DMS 273 (cell line): ENCODE results near the gene TAAR6.
"Not testable (repeated sequence)": the region's sequence is repeated elsewhere in the genome, so short reads cannot be mapped to it uniquely, and the experiment has no call there.

ENCODE experiments used
- DNase-seq: peaks from one replicate; lab custom pipeline; 2025; ENCODE audit not compliant: unreplicated experiment; lab: John Stamatoyannopoulos, UW

Gene TAAR6, protein sequence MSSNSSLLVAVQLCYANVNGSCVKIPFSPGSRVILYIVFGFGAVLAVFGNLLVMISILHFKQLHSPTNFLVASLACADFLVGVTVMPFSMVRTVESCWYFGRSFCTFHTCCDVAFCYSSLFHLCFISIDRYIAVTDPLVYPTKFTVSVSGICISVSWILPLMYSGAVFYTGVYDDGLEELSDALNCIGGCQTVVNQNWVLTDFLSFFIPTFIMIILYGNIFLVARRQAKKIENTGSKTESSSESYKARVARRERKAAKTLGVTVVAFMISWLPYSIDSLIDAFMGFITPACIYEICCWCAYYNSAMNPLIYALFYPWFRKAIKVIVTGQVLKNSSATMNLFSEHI

GRCh38 chr6:132570221-132570777 lies at the start of gene TAAR6:
TSS of gene TAAR6 (plus strand) at chr6:132570322. CDS start at chr6:132570322, 0 bp downstream.
- no peak for DNase-seq

DNA sequence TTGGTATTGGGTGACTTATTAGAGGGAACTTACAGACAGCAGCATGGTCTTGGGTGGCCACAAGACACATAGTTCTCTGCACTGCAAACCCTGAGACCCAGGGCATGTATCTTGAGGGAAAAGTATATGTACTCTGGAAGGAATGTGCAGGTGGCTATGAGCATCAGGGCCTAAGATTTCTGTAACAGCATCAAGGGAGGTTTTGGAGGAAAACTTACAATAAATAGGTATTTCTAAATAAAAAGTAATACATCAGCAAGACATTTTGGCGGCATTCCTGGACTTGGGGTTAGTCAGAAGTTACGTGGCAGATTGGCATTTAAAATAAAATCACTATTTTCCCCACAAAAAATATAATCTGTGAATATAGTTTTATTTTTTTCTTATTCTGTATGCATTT lies 49.2 kb upstream of the TAAR6 start:
- DNase-seq: no peak

- DNase-seq: no peak
Observed at GRCh38 chr6:132524646-132525045, 45.5 kb upstream of the TAAR6 start.

- no peak for DNase-seq
Observed at GRCh38 chr6:132525866-132526265, 44.3 kb upstream of the TAAR6 start.

DNA sequence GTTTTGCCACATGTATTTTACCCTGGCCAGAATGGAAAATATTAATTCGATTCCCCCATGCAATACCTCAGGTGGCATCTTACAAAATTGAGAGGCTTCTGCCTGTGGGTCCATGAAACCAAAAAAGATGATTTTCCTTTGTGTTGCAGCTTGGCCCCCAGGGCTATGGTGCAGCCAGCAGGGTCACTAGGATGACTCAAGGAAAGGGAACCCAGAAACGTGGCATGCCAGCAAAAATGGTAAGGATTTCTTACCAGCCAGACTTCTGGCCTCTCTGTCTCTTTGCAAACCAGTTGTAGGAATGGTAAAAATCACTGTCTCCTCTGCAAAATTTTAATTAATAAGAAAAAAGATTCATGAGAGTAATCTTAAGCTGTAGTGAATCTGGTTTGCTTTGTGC lies 43.7 kb upstream of the TAAR6 start:
- no peak for DNase-seq

DNA sequence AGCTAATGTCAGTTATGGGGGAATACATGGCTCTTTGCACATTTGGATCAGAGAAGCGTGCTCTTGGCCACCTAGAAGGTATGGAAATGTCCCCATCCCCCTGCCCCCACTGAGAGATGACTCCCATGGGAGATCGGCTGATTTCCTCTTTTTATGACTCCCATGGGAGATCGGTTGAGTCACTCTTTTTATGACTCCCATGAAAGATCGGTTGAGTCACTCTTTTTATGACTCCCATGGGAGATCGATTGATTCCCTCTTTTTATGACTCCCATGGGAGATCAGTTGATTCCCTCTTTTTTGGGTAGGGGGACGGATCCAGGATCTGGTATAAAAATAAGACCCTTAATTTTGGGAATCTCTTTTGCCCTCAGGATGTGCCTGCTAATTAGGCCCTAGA lies 42.3 kb upstream of the TAAR6 start:
- DNase-seq: peak; percentile 4

GRCh38 chr6:132530293-132530974 lies 39.7 kb upstream of the TAAR6 start:
- peak; percentile 78 for DNase-seq

- DNase-seq: not testable (repeated sequence)
Observed at GRCh38 chr6:132534546-132534945, 35.6 kb upstream of the TAAR6 start.

DNA sequence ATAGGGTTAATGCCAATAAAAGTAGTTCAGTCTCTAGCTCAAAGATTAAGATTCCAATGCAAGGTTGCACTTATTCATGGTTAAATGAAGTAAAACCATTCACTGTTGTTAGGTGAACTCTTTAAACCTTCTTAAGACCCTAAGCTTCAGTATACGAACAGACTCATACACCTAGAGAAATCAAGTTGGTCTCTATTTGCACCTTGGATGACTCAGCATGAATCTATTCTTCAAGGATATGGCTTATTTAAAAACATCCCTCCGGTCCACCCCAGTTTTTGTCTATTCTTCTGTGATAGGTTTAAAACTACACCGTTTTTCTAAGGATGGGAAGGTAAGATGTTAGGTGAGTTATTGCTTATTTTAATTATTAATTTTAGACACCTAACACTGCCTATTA lies 33.0 kb upstream of the TAAR6 start:
- DNase-seq: no peak

DNA sequence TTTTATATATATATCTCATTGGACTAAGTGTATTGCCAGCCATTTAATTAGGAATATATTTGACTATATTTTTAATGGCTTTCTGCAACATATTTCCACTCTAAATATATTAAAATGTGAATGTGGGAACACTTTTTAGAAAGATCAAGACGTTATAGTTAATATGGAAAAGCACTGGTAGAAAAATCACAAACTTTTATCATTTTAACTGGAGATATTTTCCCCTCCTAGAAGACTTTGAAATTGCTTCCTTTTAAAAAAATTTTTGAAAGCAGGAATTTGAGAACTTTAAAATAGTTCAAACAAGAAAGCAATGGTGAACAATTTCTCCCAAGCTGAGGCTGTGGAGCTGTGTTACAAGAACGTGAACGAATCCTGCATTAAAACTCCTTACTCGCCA lies 32.1 kb upstream of the TAAR6 start, which contains the start of gene TAAR9:
Gene TAAR9 (plus strand): TSS at position 301 of the 400 bp plus-strand sequence. CDS start 13 bp downstream, at position 314.
- no peak for DNase-seq

- DNase-seq: no peak
Observed at GRCh38 chr6:132544826-132545225, 25.3 kb upstream of the TAAR6 start.

- no peak for DNase-seq
Observed at GRCh38 chr6:132548746-132549463, 21.2 kb upstream of the TAAR6 start.

GRCh38 chr6:132551214-132551613 lies 18.9 kb upstream of the TAAR6 start:
- no peak for DNase-seq

DNA sequence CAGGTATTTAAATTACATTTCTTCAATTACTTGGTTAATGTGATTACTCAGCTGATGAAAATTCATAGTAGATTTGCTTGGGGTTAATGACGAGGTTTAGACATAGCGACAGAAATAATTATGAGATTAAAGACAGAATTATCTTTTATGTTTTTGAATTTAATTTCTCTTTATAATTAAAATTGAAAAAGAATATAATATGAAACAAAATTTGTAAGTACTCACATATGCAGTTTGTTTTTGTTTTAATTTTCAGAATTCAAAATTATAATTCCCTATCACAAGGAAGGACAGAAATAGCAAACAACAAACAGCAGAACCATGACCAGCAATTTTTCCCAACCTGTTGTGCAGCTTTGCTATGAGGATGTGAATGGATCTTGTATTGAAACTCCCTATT lies 17.8 kb upstream of the TAAR6 start, which contains the start of gene TAAR8:
Gene TAAR8 (plus strand): TSS at position 301 of the 400 bp plus-strand sequence. CDS start 21 bp downstream, at position 322.
- no peak for DNase-seq

- DNase-seq: not testable (repeated sequence)
Observed at GRCh38 chr6:132560087-132560486, 10.0 kb upstream of the TAAR6 start.

GRCh38 chr6:132566404-132566803 lies 3.7 kb upstream of the TAAR6 start:
- no peak for DNase-seq

GRCh38 chr6:132567566-132567965 lies 2.6 kb upstream of the TAAR6 start:
- no peak for DNase-seq

DNA sequence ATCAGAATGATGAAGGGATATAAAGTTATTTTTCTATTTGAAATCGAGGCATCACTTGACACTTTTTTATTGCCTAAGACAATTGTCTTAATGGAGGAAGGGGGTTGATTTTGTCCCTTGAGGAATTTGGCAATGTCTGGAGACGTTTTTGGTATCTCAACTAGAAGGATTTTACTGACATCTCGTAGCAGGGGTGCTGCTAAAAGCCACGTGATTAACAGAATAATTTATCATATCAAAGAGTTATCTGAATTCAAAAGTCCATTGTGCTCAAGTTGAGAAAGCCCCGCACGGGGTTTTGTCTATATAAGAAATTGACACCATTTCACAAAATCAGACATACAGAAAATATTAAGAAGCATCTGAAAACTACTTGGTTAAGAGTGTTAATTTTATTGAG lies 1.5 kb upstream of the TAAR6 start:
- no peak for DNase-seq

DNA sequence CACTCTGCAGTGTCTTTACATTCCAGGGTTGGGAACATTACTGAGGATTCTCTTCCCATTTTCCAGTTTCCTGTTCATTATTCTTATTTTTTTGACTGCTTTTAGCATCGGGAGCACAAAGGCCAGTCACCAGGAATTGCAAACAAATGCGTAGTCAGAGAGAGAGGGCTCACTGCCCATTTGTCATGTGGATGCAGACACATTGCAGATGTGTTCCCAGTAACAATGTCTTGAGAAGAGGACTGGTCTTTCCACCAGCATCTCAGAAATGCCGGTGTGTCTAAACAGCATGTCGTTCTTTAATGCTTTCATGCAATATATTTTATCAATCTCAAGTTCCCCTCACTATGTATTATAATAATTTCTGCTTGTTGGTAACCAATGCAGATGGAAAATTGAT lies 952 bp upstream of the TAAR6 start:
- DNase-seq: no peak

DNA sequence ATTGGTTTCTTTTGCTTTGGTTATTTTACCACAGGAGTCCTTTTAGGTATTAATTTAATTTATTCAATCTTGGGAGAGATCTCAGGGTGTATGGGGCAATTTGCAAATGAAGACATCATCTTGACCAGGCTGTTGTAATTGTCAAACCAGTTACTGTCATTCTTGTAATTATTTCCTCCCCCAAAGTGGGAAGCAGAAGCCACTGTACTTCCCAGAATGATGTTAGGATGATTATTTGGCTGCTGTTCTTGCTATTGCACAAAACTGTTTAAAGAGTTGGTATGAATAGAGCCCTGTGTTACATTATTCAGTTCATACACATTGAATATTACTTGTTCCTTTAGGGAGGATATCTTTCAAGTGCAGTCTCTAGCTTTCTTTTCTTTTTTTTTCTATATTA lies 1.7 kb downstream of the TAAR6 start:
- DNase-seq: no peak

- no peak for DNase-seq
Observed at GRCh38 chr6:132584698-132585097, 14.6 kb downstream of the TAAR6 start.
